ENCODE measurements around the gene CAMSAP1. TPM values are rescaled to one million over a fixed set of nuclear protein-coding genes. Genes with fewer than 3 reads are reported as not detected.

Gene CAMSAP1
- total and polyA plus RNA-seq, 9 of the 15 experiments (the other 6 are each of a cell fraction or from before 2014, with no cell fraction given): 1.5 to 28.8 (median 14.3) TPM

DNA sequence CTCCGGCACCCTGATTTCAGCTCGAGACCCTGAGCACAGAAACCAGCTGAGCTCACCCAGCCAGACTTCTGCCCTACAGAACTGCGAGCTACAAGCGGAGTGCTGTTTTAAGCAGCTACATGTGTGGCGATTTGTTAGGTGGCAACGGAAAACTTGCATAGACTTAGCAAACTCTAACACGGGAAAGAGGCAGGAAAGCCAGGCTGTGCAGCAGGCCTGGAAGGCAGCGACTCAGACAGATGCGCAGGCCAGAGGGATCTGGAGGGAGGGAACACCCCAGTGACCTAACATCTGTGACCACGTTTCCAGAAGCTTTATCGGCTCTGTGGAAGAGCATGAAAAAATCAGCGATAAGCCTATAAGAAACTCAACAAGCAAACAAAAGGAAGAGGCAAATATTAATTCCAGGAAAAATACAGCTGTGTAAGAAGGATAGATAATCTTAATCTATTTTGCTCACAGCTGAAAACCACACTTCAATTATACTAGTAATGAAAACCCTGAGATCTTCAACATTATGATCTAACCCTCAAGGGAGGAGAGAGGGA, 42.9 kb upstream of the CAMSAP1 start (continued):
- TF ChIP-seq, protein P1, sequence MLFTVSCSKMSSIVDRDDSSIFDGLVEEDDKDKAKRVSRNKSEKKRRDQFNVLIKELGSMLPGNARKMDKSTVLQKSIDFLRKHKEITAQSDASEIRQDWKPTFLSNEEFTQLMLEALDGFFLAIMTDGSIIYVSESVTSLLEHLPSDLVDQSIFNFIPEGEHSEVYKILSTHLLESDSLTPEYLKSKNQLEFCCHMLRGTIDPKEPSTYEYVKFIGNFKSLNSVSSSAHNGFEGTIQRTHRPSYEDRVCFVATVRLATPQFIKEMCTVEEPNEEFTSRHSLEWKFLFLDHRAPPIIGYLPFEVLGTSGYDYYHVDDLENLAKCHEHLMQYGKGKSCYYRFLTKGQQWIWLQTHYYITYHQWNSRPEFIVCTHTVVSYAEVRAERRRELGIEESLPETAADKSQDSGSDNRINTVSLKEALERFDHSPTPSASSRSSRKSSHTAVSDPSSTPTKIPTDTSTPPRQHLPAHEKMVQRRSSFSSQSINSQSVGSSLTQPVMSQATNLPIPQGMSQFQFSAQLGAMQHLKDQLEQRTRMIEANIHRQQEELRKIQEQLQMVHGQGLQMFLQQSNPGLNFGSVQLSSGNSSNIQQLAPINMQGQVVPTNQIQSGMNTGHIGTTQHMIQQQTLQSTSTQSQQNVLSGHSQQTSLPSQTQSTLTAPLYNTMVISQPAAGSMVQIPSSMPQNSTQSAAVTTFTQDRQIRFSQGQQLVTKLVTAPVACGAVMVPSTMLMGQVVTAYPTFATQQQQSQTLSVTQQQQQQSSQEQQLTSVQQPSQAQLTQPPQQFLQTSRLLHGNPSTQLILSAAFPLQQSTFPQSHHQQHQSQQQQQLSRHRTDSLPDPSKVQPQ (CRISPR knock-in tag; IDR thresholded peaks at IDR 0.05; ENCODE audit: borderline replicate concordance): no peak
- TF ChIP-seq TEAD4 (IDR thresholded peaks at IDR 0.05; ENCODE audit: low read length) (peak; percentile 95), TEAD4 (CRISPR knock-in tag; IDR thresholded peaks at IDR 0.05; ENCODE audit: borderline replicate concordance) (no peak), EP300 (IDR thresholded peaks at IDR 0.05; ENCODE audit: low read length) (peak; percentile 99), NCOA2 (IDR thresholded peaks at IDR 0.05; ENCODE audit: partially characterized antibody in 2 of 2) (no peak), JUNB (CRISPR knock-in tag; conservative IDR thresholded peaks at IDR 0.05) (no peak), BRD4 (IDR thresholded peaks at IDR 0.05) (no peak), NCOA6 (IDR thresholded peaks at IDR 0.05) (no peak), HNRNPLL (IDR thresholded peaks at IDR 0.05; ENCODE audit: low read depth, low read length, poor library complexity, severe bottlenecking) (no peak), NFE2 (IDR thresholded peaks at IDR 0.05; ENCODE audit: low read depth) (no peak), ZFP36 (IDR thresholded peaks at IDR 0.05; ENCODE audit: low read depth, low read length, partially characterized antibody) (no peak), TCF3 (CRISPR knock-in tag; IDR thresholded peaks at IDR 0.05) (peak; percentile 96), DMBX1 (CRISPR knock-in tag; IDR thresholded peaks at IDR 0.05; ENCODE audit: borderline replicate concordance) (peak; percentile 95)
- TF ChIP-seq, protein P2, sequence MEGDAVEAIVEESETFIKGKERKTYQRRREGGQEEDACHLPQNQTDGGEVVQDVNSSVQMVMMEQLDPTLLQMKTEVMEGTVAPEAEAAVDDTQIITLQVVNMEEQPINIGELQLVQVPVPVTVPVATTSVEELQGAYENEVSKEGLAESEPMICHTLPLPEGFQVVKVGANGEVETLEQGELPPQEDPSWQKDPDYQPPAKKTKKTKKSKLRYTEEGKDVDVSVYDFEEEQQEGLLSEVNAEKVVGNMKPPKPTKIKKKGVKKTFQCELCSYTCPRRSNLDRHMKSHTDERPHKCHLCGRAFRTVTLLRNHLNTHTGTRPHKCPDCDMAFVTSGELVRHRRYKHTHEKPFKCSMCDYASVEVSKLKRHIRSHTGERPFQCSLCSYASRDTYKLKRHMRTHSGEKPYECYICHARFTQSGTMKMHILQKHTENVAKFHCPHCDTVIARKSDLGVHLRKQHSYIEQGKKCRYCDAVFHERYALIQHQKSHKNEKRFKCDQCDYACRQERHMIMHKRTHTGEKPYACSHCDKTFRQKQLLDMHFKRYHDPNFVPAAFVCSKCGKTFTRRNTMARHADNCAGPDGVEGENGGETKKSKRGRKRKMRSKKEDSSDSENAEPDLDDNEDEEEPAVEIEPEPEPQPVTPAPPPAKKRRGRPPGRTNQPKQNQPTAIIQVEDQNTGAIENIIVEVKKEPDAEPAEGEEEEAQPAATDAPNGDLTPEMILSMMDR (IDR thresholded peaks at IDR 0.05 in 2 of 3, conservative IDR thresholded peaks at IDR 0.05 in 1 of 3; ENCODE audit: insufficient read depth in 2 of 3, low read depth in 1 of 3, low read length in 3 of 3): no peak
- TF ChIP-seq, protein P3, sequence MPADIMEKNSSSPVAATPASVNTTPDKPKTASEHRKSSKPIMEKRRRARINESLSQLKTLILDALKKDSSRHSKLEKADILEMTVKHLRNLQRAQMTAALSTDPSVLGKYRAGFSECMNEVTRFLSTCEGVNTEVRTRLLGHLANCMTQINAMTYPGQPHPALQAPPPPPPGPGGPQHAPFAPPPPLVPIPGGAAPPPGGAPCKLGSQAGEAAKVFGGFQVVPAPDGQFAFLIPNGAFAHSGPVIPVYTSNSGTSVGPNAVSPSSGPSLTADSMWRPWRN (IDR thresholded peaks at IDR 0.05; ENCODE audit: low read depth): peak; percentile 92
